K562 (cell line): ENCODE measurements around the gene NF1. TPM values are rescaled to one million over a fixed set of nuclear protein-coding genes. Genes with fewer than 3 reads are reported as not detected.

Source experiments
- ATAC-seq: fragments of 200-7000 bp; cut with Tn5 transposase; 3 replicates; pipeline ENCODE4 v1.9.1; 2020; ENCODE audit warnings: moderate library complexity
- BruUV-seq: library from RNA; stranded (reverse); fragments of 400-500 nt; replicated peaks from 2 replicates; lab custom pipeline; 2021; lab: Mats Ljungman, UMichigan
- CTCF ChIA-PET: fragments of 300-600 bp; formaldehyde crosslinking; extraction: SDS; loops from one replicate; lab custom pipeline; 2021; ENCODE audit warnings: low intra/inter-chr PET ratio; lab: Yijun Ruan, JAX
- POLR2A ChIA-PET: fragments of 300-600, 350-650 bp; sonication (Branson Sonifier 250); formaldehyde crosslinking; extraction: SDS; loops from one replicate; lab custom pipeline; 2021; ENCODE audit warnings: antibody characterized with exemption, inconsistent platforms; lab: Yijun Ruan, JAX
- DNase-seq, 4 experiments: peaks; one replicate each; pipeline versions ENCODE4 v3.0.0 to v3.0.0-alpha.2; 2011 to 2018; ENCODE audit warnings: low spot score in 3 of 4, mixed read lengths in 3 of 4; ENCODE audit errors: extremely low read depth in 1 of 4
- FAIRE-seq: peaks from 2 replicates; lab custom pipeline; 2011; peaks lifted over from hg19 to GRCh38; lab: Jason Lieb, UNC
- H2AFZ ChIP-seq: 2 replicates; pipeline ENCODE4 v1.6.0; 2011; ENCODE audit warnings: low read depth, low read length, control low read depth, inconsistent platforms
- H3K27ac ChIP-seq: fragments of 200-600 bp; 3 replicates; pipeline ENCODE4 v1.8.0; 2011; ENCODE audit warnings: low read depth, mild to moderate bottlenecking, control low read depth, inconsistent platforms, low read length, moderate library complexity, mixed read lengths; ENCODE audit errors: extremely low read depth
- H3K27me3 ChIP-seq, 2 experiments: fragments of 300-600 bp in 1 of 2; 2 replicates in 1 of 2; 3 replicates in 1 of 2; pipeline versions ENCODE4 v1.6.0 to v1.8.0; 2011; ENCODE audit warnings: inconsistent platforms in 2 of 2, low read length in 2 of 2, mild to moderate bottlenecking in 1 of 2, mixed read lengths in 1 of 2, moderate library complexity in 1 of 2; ENCODE audit not compliant: control insufficient read depth in 2 of 2, insufficient read depth in 2 of 2
- H3K36me3 ChIP-seq: fragments of 300-600 bp; 3 replicates; pipeline ENCODE4 v1.8.0; 2011; ENCODE audit warnings: mild to moderate bottlenecking, low read length, inconsistent platforms; ENCODE audit not compliant: control insufficient read depth, insufficient read depth
- H3K4me1 ChIP-seq, 2 experiments: fragments of 200-600 bp in 1 of 2; replicated peaks in 1 of 2; 2 replicates in 1 of 2; 3 replicates in 1 of 2; pipeline versions ENCODE4 v1.5.1 to v1.8.0; 2011; ENCODE audit warnings: inconsistent platforms in 2 of 2, low read length in 2 of 2, mild to moderate bottlenecking in 1 of 2, mixed read lengths in 1 of 2, moderate library complexity in 1 of 2; ENCODE audit not compliant: control insufficient read depth in 2 of 2, insufficient read depth in 2 of 2
- H3K4me2 ChIP-seq: 2 replicates; pipeline ENCODE4 v1.6.1; 2011; ENCODE audit warnings: low read length, control low read depth, inconsistent platforms, mixed read lengths; ENCODE audit not compliant: insufficient read depth
- H3K4me3 ChIP-seq: fragments of 200-600 bp; sonication (generic), shearing (Covaris generic); 2 replicates; pipeline ENCODE4 v1.5.1; 2016; ENCODE audit warnings: control low read depth, inconsistent platforms
- H3K79me2 ChIP-seq: fragments of 200-600 bp; 3 replicates; pipeline ENCODE4 v1.8.0; 2011; ENCODE audit warnings: low read length, inconsistent platforms; ENCODE audit not compliant: control insufficient read depth, insufficient read depth
- H3K9ac ChIP-seq, 2 experiments: 2 replicates each; pipeline versions ENCODE4 v1.6.0 to v1.6.1; 2011; ENCODE audit warnings: low read depth in 2 of 2, low read length in 2 of 2, control low read depth in 1 of 2, inconsistent platforms in 1 of 2, mild to moderate bottlenecking in 1 of 2, mixed read lengths in 1 of 2; ENCODE audit not compliant: insufficient read depth in 1 of 2
- H3K9me1 ChIP-seq: one replicate; pipeline ENCODE4 v1.6.0; 2011; ENCODE audit warnings: inconsistent platforms, mild to moderate bottlenecking, low read length, moderate library complexity; ENCODE audit not compliant: control insufficient read depth, insufficient read depth
- H3K9me3 ChIP-seq: replicated peaks from 2 replicates; pipeline ENCODE4 v1.5.1; 2011; ENCODE audit warnings: low read depth, low read length, inconsistent platforms; ENCODE audit not compliant: control insufficient read depth, insufficient read depth
- H4K20me1 ChIP-seq: replicated peaks from 2 replicates; pipeline ENCODE4 v1.6.1; 2011; ENCODE audit warnings: low read length, inconsistent platforms, mixed read lengths; ENCODE audit not compliant: control insufficient read depth, insufficient read depth
- CEBPG ChIP-seq, 3 experiments: fragments of 200-800 bp in 1 of 3; sonication (Bioruptor generic) in 1 of 3; sonication (generic) in 1 of 3; formaldehyde crosslinking in 1 of 3; IDR thresholded peaks in 2 of 3; conservative IDR thresholded peaks in 1 of 3; 2 replicates each; pipeline versions ENCODE4 v1.6.1 to v1.8.0; 2016 to 2022; ENCODE audit warnings: missing compliant biosample characterization in 2 of 3, missing genetic modification characterization in 2 of 3, mild to moderate bottlenecking in 1 of 3, missing genetic modification reagents in 1 of 3
- CTBP1 ChIP-seq: fragments of 450-650 bp; IDR thresholded peaks from 2 replicates; pipeline ENCODE4 v1.6.1; 2016; ENCODE audit warnings: borderline replicate concordance
- GABPB1 ChIP-seq: sonication (generic); formaldehyde crosslinking; IDR thresholded peaks from 2 replicates; pipeline ENCODE4 v1.8.0; 2022; ENCODE audit warnings: mild to moderate bottlenecking, missing genetic modification reagents
- MTA2 ChIP-seq: fragments of 450-650 bp; IDR thresholded peaks from 2 replicates; pipeline ENCODE4 v1.6.1; 2016; ENCODE audit warnings: low read depth
- SRSF3 ChIP-seq: fragments of 200-400 bp; formaldehyde crosslinking; IDR thresholded peaks from 2 replicates; pipeline ENCODE4 v1.6.1; 2016; ENCODE audit warnings: mild to moderate bottlenecking, low read length, moderate library complexity; ENCODE audit not compliant: insufficient read depth
- ZFP36 ChIP-seq: fragments of 150-350 bp; IDR thresholded peaks from 2 replicates; pipeline ENCODE4 v1.6.1; 2018; ENCODE audit warnings: low read length, low read depth; ENCODE audit not compliant: partially characterized antibody
- ZNF785 ChIP-seq: fragments of 250-450 bp; sonication (Bioruptor Pico); IDR thresholded peaks from 2 replicates; pipeline ENCODE4 v1.4.0; 2020; ENCODE audit warnings: mild to moderate bottlenecking
- WGBS: fragments of 100-300 bp; shearing (Covaris generic); methylation state at CpG from one replicate; pipeline ENCODE4 v1.1.6; 2016; ENCODE audit warnings: low coverage, mixed read lengths; ENCODE audit not compliant: insufficient coverage; ENCODE audit errors: missing lambda C conversion rate; 5-methylcytosine and 5-hydroxymethylcytosine counted together
- in situ Hi-C: fragments of 300-500 bp; cut with MboI; formaldehyde crosslinking; loops from 4 replicates; pipeline ENCODE4 v1.15.0; 2018; ENCODE audit warnings: inconsistent platforms, mixed read lengths
- intact Hi-C: fragments of 100-400 bp; cut with micrococcal nuclease; formaldehyde crosslinking; loops from 2 replicates; pipeline ENCODE4 v1.14.2; 2022
- polyA plus RNA-seq, 8 experiments: library from polyadenylated mRNA; depleted of rRNA in 4 of 8; stranded (reverse) in 5 of 8; unstranded in 3 of 8; fragments of >200 nt; fragmentation: Nextera tagmentation in 2 of 8; fragmentation: Illumina TruSeq in 1 of 8; extraction: Ambion mirVana in 2 of 8; extraction: Trizol in 1 of 8; gene quantifications; 2 replicates each; pipeline versions ENCODE4 v1.2.1 to v1.2.3, GENCODE V29; 2011 to 2014; ENCODE audit warnings: inconsistent platforms in 1 of 8, missing spikeins in 1 of 8
- total RNA-seq, 7 experiments: library from RNA; depleted of rRNA in 6 of 7; stranded (reverse); fragments of >200 nt in 6 of 7; fragmentation: Illumina TruSeq in 2 of 7; extraction: Trizol in 2 of 7; gene quantifications; 2 replicates each; pipeline versions ENCODE4 v1.2.1 to v1.2.3, GENCODE V29; 2011 to 2021; ENCODE audit warnings: low replicate concordance in 1 of 7
- TF ChIP-seq, protein P1 (sequence below): fragments of 450-650 bp; IDR thresholded peaks from 2 replicates; pipeline ENCODE4 v1.6.1; 2017; ENCODE audit warnings: mild to moderate bottlenecking, moderate library complexity
- TF ChIP-seq, protein P2 (sequence below): sonication (generic); formaldehyde crosslinking; IDR thresholded peaks from 2 replicates; pipeline ENCODE4 v1.8.1; 2023; ENCODE audit warnings: missing genetic modification reagents, mild to moderate bottlenecking, borderline replicate concordance

Gene NF1
- total and polyA plus RNA-seq, 9 of the 15 experiments (the other 6 are each of a cell fraction or from before 2014, with no cell fraction given), result 3.4 to 41.9 (median 24.3) TPM

DNA sequence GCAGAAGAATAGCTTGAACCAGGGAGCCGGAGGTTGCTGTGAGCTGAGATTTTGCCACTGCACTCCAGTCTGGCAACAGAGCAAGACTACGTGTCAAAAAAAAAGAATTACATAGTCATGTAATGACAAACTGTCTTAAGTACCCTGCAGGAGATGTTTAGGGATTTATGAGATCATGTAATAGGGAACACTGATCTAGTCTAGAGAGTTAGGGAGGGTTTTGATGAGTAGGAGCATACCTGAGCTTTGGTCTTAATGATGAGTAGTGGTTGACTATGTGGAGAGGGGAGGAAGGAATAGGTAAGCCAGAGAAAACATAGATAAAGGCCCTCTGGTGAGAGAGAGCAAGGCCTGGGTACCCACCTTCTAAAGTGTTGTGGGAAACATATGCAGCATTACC lies 30.1 kb upstream of the NF1 start:
- intact Hi-C loops, result no loop called here
- ATAC-seq (no peak), DNase-seq (no peak), FAIRE-seq (no peak)
- H4K20me1 ChIP-seq, result no peaks in the 10 kb centered on the region
- no peaks in the 10 kb centered on the region for H3K79me2 ChIP-seq
- no TSS peak for BruUV-seq
- H3K36me3 ChIP-seq, result no peaks in the 10 kb centered on the region
- H3K4me1 ChIP-seq, result no peaks in the 10 kb centered on the region
- H3K9me1 ChIP-seq, result no peaks in the 10 kb centered on the region
- WGBS, result 40% methylated on average over 2 of the region's 2 CpGs
- TF ChIP-seq CTBP1, result no peak
- no peak for TF ChIP-seq CEBPG (CRISPR knock-in tag; IDR thresholded peaks at IDR 0.05)
- TF ChIP-seq CEBPG (tag; conservative IDR thresholded peaks at IDR 0.05 in 1 of 2, IDR thresholded peaks at IDR 0.05 in 1 of 2), result no peak
- TF ChIP-seq MTA2, result no peak
- no peak for TF ChIP-seq ZNF785
- TF ChIP-seq ZFP36, result no peak
- no peak for TF ChIP-seq SRSF3
- no peak for TF ChIP-seq GABPB1
- TF ChIP-seq, protein P1, sequence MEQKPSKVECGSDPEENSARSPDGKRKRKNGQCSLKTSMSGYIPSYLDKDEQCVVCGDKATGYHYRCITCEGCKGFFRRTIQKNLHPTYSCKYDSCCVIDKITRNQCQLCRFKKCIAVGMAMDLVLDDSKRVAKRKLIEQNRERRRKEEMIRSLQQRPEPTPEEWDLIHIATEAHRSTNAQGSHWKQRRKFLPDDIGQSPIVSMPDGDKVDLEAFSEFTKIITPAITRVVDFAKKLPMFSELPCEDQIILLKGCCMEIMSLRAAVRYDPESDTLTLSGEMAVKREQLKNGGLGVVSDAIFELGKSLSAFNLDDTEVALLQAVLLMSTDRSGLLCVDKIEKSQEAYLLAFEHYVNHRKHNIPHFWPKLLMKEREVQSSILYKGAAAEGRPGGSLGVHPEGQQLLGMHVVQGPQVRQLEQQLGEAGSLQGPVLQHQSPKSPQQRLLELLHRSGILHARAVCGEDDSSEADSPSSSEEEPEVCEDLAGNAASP, result no peak
- TF ChIP-seq, protein P2, sequence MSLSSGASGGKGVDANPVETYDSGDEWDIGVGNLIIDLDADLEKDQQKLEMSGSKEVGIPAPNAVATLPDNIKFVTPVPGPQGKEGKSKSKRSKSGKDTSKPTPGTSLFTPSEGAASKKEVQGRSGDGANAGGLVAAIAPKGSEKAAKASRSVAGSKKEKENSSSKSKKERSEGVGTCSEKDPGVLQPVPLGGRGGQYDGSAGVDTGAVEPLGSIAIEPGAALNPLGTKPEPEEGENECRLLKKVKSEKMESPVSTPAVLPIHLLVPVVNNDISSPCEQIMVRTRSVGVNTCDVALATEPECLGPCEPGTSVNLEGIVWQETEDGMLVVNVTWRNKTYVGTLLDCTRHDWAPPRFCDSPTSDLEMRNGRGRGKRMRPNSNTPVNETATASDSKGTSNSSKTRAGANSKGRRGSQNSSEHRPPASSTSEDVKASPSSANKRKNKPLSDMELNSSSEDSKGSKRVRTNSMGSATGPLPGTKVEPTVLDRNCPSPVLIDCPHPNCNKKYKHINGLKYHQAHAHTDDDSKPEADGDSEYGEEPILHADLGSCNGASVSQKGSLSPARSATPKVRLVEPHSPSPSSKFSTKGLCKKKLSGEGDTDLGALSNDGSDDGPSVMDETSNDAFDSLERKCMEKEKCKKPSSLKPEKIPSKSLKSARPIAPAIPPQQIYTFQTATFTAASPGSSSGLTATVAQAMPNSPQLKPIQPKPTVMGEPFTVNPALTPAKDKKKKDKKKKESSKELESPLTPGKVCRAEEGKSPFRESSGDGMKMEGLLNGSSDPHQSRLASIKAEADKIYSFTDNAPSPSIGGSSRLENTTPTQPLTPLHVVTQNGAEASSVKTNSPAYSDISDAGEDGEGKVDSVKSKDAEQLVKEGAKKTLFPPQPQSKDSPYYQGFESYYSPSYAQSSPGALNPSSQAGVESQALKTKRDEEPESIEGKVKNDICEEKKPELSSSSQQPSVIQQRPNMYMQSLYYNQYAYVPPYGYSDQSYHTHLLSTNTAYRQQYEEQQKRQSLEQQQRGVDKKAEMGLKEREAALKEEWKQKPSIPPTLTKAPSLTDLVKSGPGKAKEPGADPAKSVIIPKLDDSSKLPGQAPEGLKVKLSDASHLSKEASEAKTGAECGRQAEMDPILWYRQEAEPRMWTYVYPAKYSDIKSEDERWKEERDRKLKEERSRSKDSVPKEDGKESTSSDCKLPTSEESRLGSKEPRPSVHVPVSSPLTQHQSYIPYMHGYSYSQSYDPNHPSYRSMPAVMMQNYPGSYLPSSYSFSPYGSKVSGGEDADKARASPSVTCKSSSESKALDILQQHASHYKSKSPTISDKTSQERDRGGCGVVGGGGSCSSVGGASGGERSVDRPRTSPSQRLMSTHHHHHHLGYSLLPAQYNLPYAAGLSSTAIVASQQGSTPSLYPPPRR, result no peak
- H3K9ac ChIP-seq, result no peak overlapping the region
- no peak overlapping the region for H3K27ac ChIP-seq
- no peak overlapping the region for H3K4me3 ChIP-seq
- CTCF ChIA-PET, result no interaction called here
- no peaks in the 10 kb centered on the region for H3K9me3 ChIP-seq
- no peak overlapping the region for H3K4me2 ChIP-seq
- H3K27me3 ChIP-seq, result no peaks in the 10 kb centered on the region
- in situ Hi-C loops, result no loop called here
- POLR2A ChIA-PET, result interaction anchor here (0.8 to 1.0 kb wide), 2 partner anchors 10 to 78 kb away, joined by 3 to 4 read pairs; no protein-coding TSS in a partner anchor
- no peak overlapping the region for H2AFZ ChIP-seq
